ENCODE measurements around the gene TPD52L1.
A peak's percentile ranks its signal among the peaks of the same experiment; 100 is the strongest.
"Not testable (repeated sequence)": the region's sequence is repeated elsewhere in the genome, so short reads cannot be mapped to it uniquely, and the experiment has no call there.

Gene TPD52L1

GRCh38 chr6:125153391-125154117 is at the start of gene TPD52L1:
Gene TPD52L1 (plus strand): TSS chr6:125153773. CDS start chr6:125153952, 179 bp downstream.
- DNase-seq (ENCODE audit: low read depth) = peak; percentile 72

GRCh38 chr6:125104425-125104824 is 49.1 kb upstream of the TPD52L1 start:
- DNase-seq (ENCODE audit: low read depth) = peak; percentile 87

- no peak for DNase-seq (ENCODE audit: low read depth)
These were observed 46.5 kb upstream of the TPD52L1 start for GRCh38 chr6:125107048-125107447.

- no peak for DNase-seq (ENCODE audit: low read depth)
These were observed 45.7 kb upstream of the TPD52L1 start for GRCh38 chr6:125107896-125108295.

GRCh38 chr6:125110056-125110455 is 43.5 kb upstream of the TPD52L1 start:
- no peak for DNase-seq (ENCODE audit: low read depth)

- no peak for DNase-seq (ENCODE audit: low read depth)
These were observed 42.2 kb upstream of the TPD52L1 start for GRCh38 chr6:125111219-125111983.

- DNase-seq (ENCODE audit: low read depth) = no peak
These were observed 40.6 kb upstream of the TPD52L1 start for GRCh38 chr6:125112934-125113333.

GRCh38 chr6:125114248-125114858 is 39.2 kb upstream of the TPD52L1 start:
- peak; percentile 64 for DNase-seq (ENCODE audit: low read depth)

- no peak for DNase-seq (ENCODE audit: low read depth)
These were observed 37.4 kb upstream of the TPD52L1 start for GRCh38 chr6:125116170-125116569.

- DNase-seq (ENCODE audit: low read depth) = no peak
These were observed 36.9 kb upstream of the TPD52L1 start for GRCh38 chr6:125116710-125117109.

- no peak for DNase-seq (ENCODE audit: low read depth)
These were observed 35.8 kb upstream of the TPD52L1 start for GRCh38 chr6:125117818-125118217.

- DNase-seq (ENCODE audit: low read depth) = no peak
These were observed 33.5 kb upstream of the TPD52L1 start for GRCh38 chr6:125120054-125120590.

- no peak for DNase-seq (ENCODE audit: low read depth)
These were observed 31.7 kb upstream of the TPD52L1 start for GRCh38 chr6:125121894-125122293.

- no peak for DNase-seq (ENCODE audit: low read depth)
These were observed 30.5 kb upstream of the TPD52L1 start for GRCh38 chr6:125123051-125123450.

- DNase-seq (ENCODE audit: low read depth) = no peak
These were observed 30.0 kb upstream of the TPD52L1 start for GRCh38 chr6:125123468-125124048.

- DNase-seq (ENCODE audit: low read depth) = no peak
These were observed 29.4 kb upstream of the TPD52L1 start for GRCh38 chr6:125124049-125124669.

GRCh38 chr6:125125856-125126255 is 27.7 kb upstream of the TPD52L1 start:
- not testable (repeated sequence) for DNase-seq (ENCODE audit: low read depth)

GRCh38 chr6:125129354-125129753 is 24.2 kb upstream of the TPD52L1 start:
- DNase-seq (ENCODE audit: low read depth) = no peak

- no peak for DNase-seq (ENCODE audit: low read depth)
These were observed 21.5 kb upstream of the TPD52L1 start for GRCh38 chr6:125132058-125132457.

GRCh38 chr6:125136378-125136777 is 17.2 kb upstream of the TPD52L1 start:
- no peak for DNase-seq (ENCODE audit: low read depth)

- DNase-seq (ENCODE audit: low read depth) = no peak
These were observed 15.5 kb upstream of the TPD52L1 start for GRCh38 chr6:125138083-125138482.

GRCh38 chr6:125140808-125141207 is 12.8 kb upstream of the TPD52L1 start:
- DNase-seq (ENCODE audit: low read depth) = peak; percentile 70
